ENCODE measurements around the gene ZCCHC2.
A peak's percentile ranks its signal among the peaks of the same experiment; 100 is the strongest.

DNA sequence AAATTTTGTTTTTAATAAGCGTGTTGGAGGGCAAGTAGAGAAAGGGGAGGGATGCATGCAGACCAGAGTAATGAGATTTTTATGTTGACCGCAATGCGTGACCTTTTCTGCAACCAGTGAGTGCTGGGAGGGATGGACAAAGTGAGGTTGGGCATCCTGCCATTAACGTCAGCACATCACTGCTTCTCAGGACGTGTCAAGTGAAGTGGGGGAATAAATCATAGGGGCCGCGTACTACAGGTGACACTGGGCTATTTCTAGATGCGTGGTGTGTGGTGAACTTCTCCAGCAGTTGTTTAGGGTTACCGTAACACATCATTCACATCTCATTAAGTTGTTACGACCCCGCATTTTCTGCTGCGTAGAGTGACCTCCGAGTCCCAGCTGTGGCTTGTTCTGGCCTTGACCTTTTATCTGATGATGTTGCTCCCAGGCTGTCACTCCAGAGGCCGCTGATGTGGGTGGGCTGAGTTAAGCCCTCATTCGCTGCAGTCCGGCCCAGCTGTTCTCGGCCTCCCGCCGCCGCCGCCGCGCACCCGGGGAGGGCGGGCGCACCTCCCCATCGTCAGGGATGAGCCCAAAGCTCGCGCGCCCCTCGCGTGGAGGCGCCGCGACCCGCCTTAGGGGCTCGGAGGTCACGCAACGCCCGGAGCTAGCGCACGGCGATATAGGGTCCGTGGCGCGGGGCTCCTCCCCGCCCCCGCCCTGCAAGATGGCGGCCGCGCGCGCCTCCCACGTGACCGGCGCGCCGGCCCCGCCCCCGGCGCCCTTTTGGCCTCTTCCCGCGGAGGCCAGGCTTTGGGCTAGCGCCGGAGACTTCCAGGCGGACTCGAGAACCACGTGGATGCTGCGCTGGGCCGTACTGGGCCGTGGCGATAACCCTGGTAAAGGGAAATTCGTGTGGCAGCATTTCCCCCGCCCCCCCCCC, 3.5 kb downstream of the ZCCHC2 start:
- TF ChIP-seq, protein P1, sequence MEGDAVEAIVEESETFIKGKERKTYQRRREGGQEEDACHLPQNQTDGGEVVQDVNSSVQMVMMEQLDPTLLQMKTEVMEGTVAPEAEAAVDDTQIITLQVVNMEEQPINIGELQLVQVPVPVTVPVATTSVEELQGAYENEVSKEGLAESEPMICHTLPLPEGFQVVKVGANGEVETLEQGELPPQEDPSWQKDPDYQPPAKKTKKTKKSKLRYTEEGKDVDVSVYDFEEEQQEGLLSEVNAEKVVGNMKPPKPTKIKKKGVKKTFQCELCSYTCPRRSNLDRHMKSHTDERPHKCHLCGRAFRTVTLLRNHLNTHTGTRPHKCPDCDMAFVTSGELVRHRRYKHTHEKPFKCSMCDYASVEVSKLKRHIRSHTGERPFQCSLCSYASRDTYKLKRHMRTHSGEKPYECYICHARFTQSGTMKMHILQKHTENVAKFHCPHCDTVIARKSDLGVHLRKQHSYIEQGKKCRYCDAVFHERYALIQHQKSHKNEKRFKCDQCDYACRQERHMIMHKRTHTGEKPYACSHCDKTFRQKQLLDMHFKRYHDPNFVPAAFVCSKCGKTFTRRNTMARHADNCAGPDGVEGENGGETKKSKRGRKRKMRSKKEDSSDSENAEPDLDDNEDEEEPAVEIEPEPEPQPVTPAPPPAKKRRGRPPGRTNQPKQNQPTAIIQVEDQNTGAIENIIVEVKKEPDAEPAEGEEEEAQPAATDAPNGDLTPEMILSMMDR (conservative IDR thresholded peaks at IDR 0.05; ENCODE audit: low read depth, low read length), result no peak
- no peak for TF ChIP-seq CHD1 (IDR thresholded peaks at IDR 0.05; ENCODE audit: low read depth, low read length)
- no peak for TF ChIP-seq RFX5 (IDR thresholded peaks at IDR 0.05; ENCODE audit: low read depth, low read length)
- 0 out of 2 replicates have a peak, but pooled peaks have one; percentile 52 for TF ChIP-seq POLR2A (IDR thresholded peaks at IDR 0.05; ENCODE audit: low read depth, low read length)

Measured in IMR-90 (cell line).